SK-N-SH (cell line): ENCODE results near the gene ITGB8. TPM values are rescaled to one million over a fixed set of nuclear protein-coding genes. Genes with fewer than 3 reads are reported as not detected.

Experiments used
- CTCF ChIA-PET: fragments of 300-600, 350-600 bp; formaldehyde crosslinking; extraction: SDS; loops from one replicate; lab custom pipeline; 2021; lab: Yijun Ruan, JAX
- POLR2A ChIA-PET: fragments of 350-600 bp; sonication (Branson Sonifier 250); formaldehyde crosslinking; extraction: SDS; loops from one replicate; lab custom pipeline; 2020; ENCODE audit warnings: antibody characterized with exemption, inconsistent platforms; lab: Yijun Ruan, JAX
- DNase-seq: peaks from one replicate; pipeline ENCODE4 v3.0.0; 2012
- H2AFZ ChIP-seq: fragments of 200-600 bp; sonication (generic); 2 replicates; pipeline ENCODE4 v1.8.1; 2016; ENCODE audit warnings: antibody characterized with exemption, mild to moderate bottlenecking, low read depth
- H3F3A ChIP-seq: fragments of 200-600 bp; sonication (generic); replicated peaks from 2 replicates; pipeline ENCODE3; 2016; ENCODE audit warnings: antibody characterized with exemption, mild to moderate bottlenecking; ENCODE audit not compliant: insufficient read depth
- H3K27ac ChIP-seq, 2 experiments: fragments of 200-500 bp in 1 of 2; fragments of 200-600 bp in 1 of 2; sonication (Bioruptor generic) in 1 of 2; sonication (generic), shearing (Covaris generic) in 1 of 2; 2 replicates each; pipeline versions ENCODE4 v1.5.1 to v1.6.1; 2014 to 2016; ENCODE audit warnings: low read depth in 2 of 2, inconsistent platforms in 1 of 2, low read length in 1 of 2, mild to moderate bottlenecking in 1 of 2, mixed read lengths in 1 of 2
- H3K27me3 ChIP-seq: fragments of 200-600 bp; sonication (generic), shearing (Covaris generic); 2 replicates; pipeline ENCODE4 v1.6.1; 2016; ENCODE audit warnings: mixed run types; ENCODE audit not compliant: insufficient read depth
- H3K36me3 ChIP-seq, 2 experiments: fragments of 200-500 bp in 1 of 2; fragments of 200-600 bp in 1 of 2; sonication (Bioruptor generic) in 1 of 2; sonication (generic) in 1 of 2; replicated peaks in 1 of 2; 2 replicates each; pipeline versions ENCODE3 to v1.5.1; 2014 to 2016; ENCODE audit warnings: low read length in 1 of 2, mild to moderate bottlenecking in 1 of 2; ENCODE audit not compliant: insufficient read depth in 2 of 2, control insufficient read depth in 1 of 2
- H3K4me1 ChIP-seq, 2 experiments: fragments of 200-500 bp in 1 of 2; fragments of 200-600 bp in 1 of 2; sonication (Bioruptor generic) in 1 of 2; sonication (generic), shearing (Covaris generic) in 1 of 2; 2 replicates each; pipeline versions ENCODE4 v1.5.1 to v1.6.1; 2014 to 2016; ENCODE audit warnings: low read depth in 1 of 2, low read length in 1 of 2, mixed run types in 1 of 2; ENCODE audit not compliant: insufficient read depth in 2 of 2, control insufficient read depth in 1 of 2
- H3K4me2 ChIP-seq: fragments of 200-600 bp; sonication (generic), shearing (Covaris generic); 2 replicates; pipeline ENCODE4 v1.6.1; 2017; ENCODE audit warnings: mixed run types
- H3K4me3 ChIP-seq, 2 experiments: fragments of 200-500 bp in 1 of 2; fragments of 200-600 bp in 1 of 2; sonication (Bioruptor generic) in 1 of 2; sonication (generic), shearing (Covaris generic) in 1 of 2; 2 replicates each; pipeline versions ENCODE4 v1.5.1 to v1.8.1; 2014 to 2016; ENCODE audit warnings: low read depth in 2 of 2, inconsistent platforms in 1 of 2, low read length in 1 of 2, mild to moderate bottlenecking in 1 of 2, mixed read lengths in 1 of 2, moderate library complexity in 1 of 2
- H3K79me2 ChIP-seq: fragments of 200-600 bp; sonication (generic); 2 replicates; pipeline ENCODE4 v1.8.1; 2017; ENCODE audit warnings: mild to moderate bottlenecking; ENCODE audit not compliant: insufficient read depth
- H3K9ac ChIP-seq: fragments of 200-600 bp; sonication (generic); 2 replicates; pipeline ENCODE4 v1.6.1; 2017; ENCODE audit warnings: mixed run types
- H3K9me2 ChIP-seq: fragments of 200-600 bp; sonication (generic); 2 replicates; pipeline ENCODE4 v1.6.1; 2017; ENCODE audit warnings: mixed run types
- H3K9me3 ChIP-seq: fragments of 200-600 bp; sonication (generic); 2 replicates; pipeline ENCODE4 v1.6.1; 2017; ENCODE audit warnings: mixed run types, mild to moderate bottlenecking, moderate library complexity
- H4K20me1 ChIP-seq: fragments of 200-600 bp; sonication (generic); 2 replicates; pipeline ENCODE4 v1.6.1; 2017; ENCODE audit warnings: mild to moderate bottlenecking, mixed run types; ENCODE audit not compliant: insufficient read depth
- ELF1 ChIP-seq: IDR thresholded peaks from 2 replicates; pipeline ENCODE4 v1.4.0; 2012
- FOXJ3 ChIP-seq: sonication (generic); formaldehyde crosslinking; IDR thresholded peaks from 2 replicates; pipeline ENCODE4 v1.5.1; 2020; ENCODE audit warnings: mild to moderate bottlenecking, missing genetic modification reagents
- MXI1 ChIP-seq: IDR thresholded peaks from 2 replicates; pipeline ENCODE4 v1.6.1; 2012; ENCODE audit warnings: mild to moderate bottlenecking, low read depth, low read length, improper control_type of control experiment
- NFIC ChIP-seq: IDR thresholded peaks from 2 replicates; pipeline ENCODE4 v1.4.0; 2012; ENCODE audit warnings: borderline replicate concordance
- RAD21 ChIP-seq: IDR thresholded peaks from 2 replicates; pipeline ENCODE4 v1.6.1; 2012; ENCODE audit warnings: mild to moderate bottlenecking, low read length
- SMC3 ChIP-seq: IDR thresholded peaks from 2 replicates; pipeline ENCODE4 v1.6.1; 2012; ENCODE audit warnings: low read depth, low read length, improper control_type of control experiment
- TAF1 ChIP-seq: IDR thresholded peaks from 2 replicates; pipeline ENCODE4 v1.6.1; 2012; ENCODE audit warnings: low read depth, mild to moderate bottlenecking, low read length, moderate library complexity, borderline replicate concordance
- TCF12 ChIP-seq: IDR thresholded peaks from 2 replicates; pipeline ENCODE4 v1.4.0; 2012
- TEAD4 ChIP-seq: IDR thresholded peaks from 2 replicates; pipeline ENCODE4 v1.4.0; 2012; ENCODE audit warnings: mild to moderate bottlenecking, borderline replicate concordance; ENCODE audit not compliant: insufficient read depth
- WGBS: methylation state at CpG from one replicate; pipeline ENCODE4 v1.1.6; 2017; ENCODE audit warnings: low lambda C conversion rate; 5-methylcytosine and 5-hydroxymethylcytosine counted together
- polyA plus RNA-seq, 3 experiments: library from polyadenylated mRNA; depleted of rRNA; stranded (reverse); fragments of >200 nt; gene quantifications; 2 replicates each; pipeline ENCODE4 v1.2.3, GENCODE V29; 2012
- TF ChIP-seq, protein P1 (sequence below): IDR thresholded peaks from 2 replicates; pipeline ENCODE4; 2012
- TF ChIP-seq, protein P2 (sequence below): fragments of 150-350 bp; IDR thresholded peaks from 2 replicates; pipeline ENCODE4 v1.6.1; 2017; ENCODE audit warnings: antibody characterized with exemption, low read length, low read depth, borderline replicate concordance
- TF ChIP-seq, protein P3 (sequence below): IDR thresholded peaks from 2 replicates; pipeline ENCODE4 v1.4.0; 2012; ENCODE audit warnings: low read depth
- TF ChIP-seq, protein P4 (sequence below): fragments of 200-600 bp; sonication (generic); IDR thresholded peaks from 2 replicates; pipeline ENCODE4 v1.6.1; 2017; ENCODE audit warnings: antibody characterized with exemption, mild to moderate bottlenecking, moderate library complexity

Gene ITGB8
- polyA plus RNA-seq, 1 of the 3 experiments (the other 2 are of a cell fraction) = 0.62 TPM

DNA sequence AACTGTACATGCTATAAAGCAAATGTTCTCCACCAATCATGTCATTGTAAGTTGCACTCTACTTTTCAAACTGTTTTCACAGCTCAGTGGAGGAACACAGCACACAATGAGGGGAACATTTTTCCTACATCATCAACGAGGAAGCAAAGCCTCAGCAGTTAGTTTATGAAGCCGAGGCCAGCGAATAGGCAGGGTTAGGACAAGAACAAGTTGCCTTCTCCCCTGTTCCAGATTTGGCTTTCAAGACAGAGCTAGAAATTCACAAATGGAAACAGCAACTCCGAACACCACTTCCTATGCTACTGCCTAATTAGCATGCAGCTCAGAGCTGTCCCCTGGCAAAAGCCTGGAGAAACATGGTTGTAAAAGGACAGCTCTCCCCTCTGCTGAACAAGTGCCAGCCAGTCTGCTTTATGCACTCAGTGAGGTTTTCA is 19.8 kb downstream of the ITGB8 start:
- H3K9me2 ChIP-seq = no peaks in the 10 kb centered on the region
- no peaks in the 10 kb centered on the region for H3K9me3 ChIP-seq
- 85% methylated on average over 3 of the region's 4 CpGs for WGBS
- no peaks in the 10 kb centered on the region for H4K20me1 ChIP-seq
- H3K27ac ChIP-seq = peak overlapping the region in 1 of 2 experiments; percentile 23; a peak in 1 of 4 replicates
- TF ChIP-seq SMC3 (no peak), MXI1 (no peak), RAD21 (no peak)
- no peak overlapping the region for H2AFZ ChIP-seq
- CTCF ChIA-PET = interaction anchor here (0.9 kb wide), 1 partner anchor 17 kb away, joined by 4 read pairs; no protein-coding TSS in a partner anchor
- peak; percentile 19 for DNase-seq
- no peaks in the 10 kb centered on the region for H3K79me2 ChIP-seq
- peaks cover 7 to 22% of the 10 kb centered on the region in 2 experiments; a peak in 2 of 4 replicates for H3K4me1 ChIP-seq
- no peaks in the 10 kb centered on the region for H3K36me3 ChIP-seq
- no peaks in the 10 kb centered on the region for H3K27me3 ChIP-seq
- H3K4me2 ChIP-seq = no peak overlapping the region
- POLR2A ChIA-PET = no interaction called here
- peaks cover 4% of the 10 kb centered on the region for H3F3A ChIP-seq
- no peak overlapping the region for H3K9ac ChIP-seq
- H3K4me3 ChIP-seq = no peak overlapping the region

DNA sequence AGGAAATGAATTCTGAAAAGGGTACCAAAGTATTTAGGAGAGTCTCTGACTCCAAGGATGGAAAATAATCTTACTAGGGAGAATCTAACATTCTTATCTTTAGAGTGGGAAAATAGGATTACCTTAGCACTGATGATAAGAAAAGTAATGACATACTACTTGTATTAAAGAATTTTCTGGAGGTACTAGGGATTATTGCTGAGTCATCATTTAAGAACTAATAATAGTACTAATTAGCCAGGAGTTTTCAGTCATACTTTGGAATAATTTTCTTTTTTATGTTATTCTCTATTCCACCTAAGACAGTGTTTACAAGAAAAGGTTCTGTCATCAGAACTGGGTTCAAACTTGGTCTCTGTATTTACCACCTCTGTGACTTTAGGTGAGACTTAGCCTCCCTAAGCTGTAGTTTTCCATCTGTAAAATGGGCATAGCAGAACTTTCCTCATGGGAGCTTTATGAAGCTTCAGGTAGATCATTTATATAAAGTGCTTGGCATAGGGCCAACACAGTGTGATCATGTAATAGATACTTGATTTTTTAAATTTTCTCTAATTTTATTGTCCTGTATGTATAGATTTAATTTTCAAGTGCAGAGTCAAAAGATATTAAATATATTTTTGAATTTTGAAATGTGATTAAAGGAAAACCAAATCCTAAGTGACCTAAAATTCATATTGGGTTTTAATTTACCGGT is 20.4 kb downstream of the ITGB8 start:
- no peaks in the 10 kb centered on the region for H3K9me2 ChIP-seq
- no peak overlapping the region for H3K9ac ChIP-seq
- H3K4me2 ChIP-seq = peak overlapping the region; percentile 48
- no peaks in the 10 kb centered on the region for H3K9me3 ChIP-seq
- TF ChIP-seq, protein P1, sequence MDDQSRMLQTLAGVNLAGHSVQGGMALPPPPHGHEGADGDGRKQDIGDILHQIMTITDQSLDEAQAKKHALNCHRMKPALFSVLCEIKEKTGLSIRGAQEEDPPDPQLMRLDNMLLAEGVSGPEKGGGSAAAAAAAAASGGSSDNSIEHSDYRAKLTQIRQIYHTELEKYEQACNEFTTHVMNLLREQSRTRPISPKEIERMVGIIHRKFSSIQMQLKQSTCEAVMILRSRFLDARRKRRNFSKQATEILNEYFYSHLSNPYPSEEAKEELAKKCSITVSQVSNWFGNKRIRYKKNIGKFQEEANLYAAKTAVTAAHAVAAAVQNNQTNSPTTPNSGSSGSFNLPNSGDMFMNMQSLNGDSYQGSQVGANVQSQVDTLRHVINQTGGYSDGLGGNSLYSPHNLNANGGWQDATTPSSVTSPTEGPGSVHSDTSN = no peak
- TF ChIP-seq, protein P2, sequence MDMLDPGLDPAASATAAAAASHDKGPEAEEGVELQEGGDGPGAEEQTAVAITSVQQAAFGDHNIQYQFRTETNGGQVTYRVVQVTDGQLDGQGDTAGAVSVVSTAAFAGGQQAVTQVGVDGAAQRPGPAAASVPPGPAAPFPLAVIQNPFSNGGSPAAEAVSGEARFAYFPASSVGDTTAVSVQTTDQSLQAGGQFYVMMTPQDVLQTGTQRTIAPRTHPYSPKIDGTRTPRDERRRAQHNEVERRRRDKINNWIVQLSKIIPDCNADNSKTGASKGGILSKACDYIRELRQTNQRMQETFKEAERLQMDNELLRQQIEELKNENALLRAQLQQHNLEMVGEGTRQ = no peak
- peak; percentile 29; the same call in 1 of the 2 replicates for TF ChIP-seq NFIC
- H3K27me3 ChIP-seq = no peaks in the 10 kb centered on the region
- ChIA-PET POLR2A (no interaction called here), CTCF (interaction anchor here (0.9 kb wide), 1 partner anchor 17 kb away, joined by 4 read pairs; no protein-coding TSS in a partner anchor)
- H3K36me3 ChIP-seq = no peaks in the 10 kb centered on the region
- H3K4me1 ChIP-seq = peaks cover 7 to 22% of the 10 kb centered on the region in 2 experiments; a peak in 2 of 4 replicates
- H2AFZ ChIP-seq = no peak overlapping the region
- peak overlapping the region; percentile 23 to 40; a peak in 2 of 4 replicates for H3K27ac ChIP-seq
- no peaks in the 10 kb centered on the region for H4K20me1 ChIP-seq
- H3K79me2 ChIP-seq = no peaks in the 10 kb centered on the region
- no peak for DNase-seq
- WGBS = 89% methylated on average over 1 of the region's 1 CpG
- H3K4me3 ChIP-seq = no peak overlapping the region
- peaks cover 4% of the 10 kb centered on the region for H3F3A ChIP-seq

DNA sequence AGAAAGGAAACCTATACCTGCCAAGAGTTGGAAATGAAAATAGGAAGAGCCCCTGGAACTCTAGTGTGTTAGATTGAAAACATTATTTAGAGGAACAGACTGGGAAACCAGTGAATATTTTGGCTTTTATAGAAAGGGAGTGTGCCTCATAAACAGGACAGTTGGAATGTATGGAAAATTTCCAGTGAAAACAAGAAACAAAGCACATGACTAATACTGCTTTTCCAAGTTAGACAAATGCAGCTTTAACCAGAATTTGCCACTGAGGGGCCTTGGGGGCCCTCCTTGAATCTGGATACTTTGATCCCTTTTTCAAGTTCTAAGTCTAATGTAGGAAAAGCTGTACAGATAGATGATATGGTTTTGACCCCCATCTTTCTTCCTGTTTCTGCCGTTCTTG is 21.2 kb downstream of the ITGB8 start:
- Histone ChIP-seq H3K9me3 (no peaks in the 10 kb centered on the region), H3K27me3 (no peaks in the 10 kb centered on the region), H3K27ac (peak overlapping the region in 1 of 2 experiments; percentile 40; a peak in 2 of 4 replicates), H3K4me1 (peaks cover 7 to 22% of the 10 kb centered on the region in 2 experiments; a peak in 2 of 4 replicates), H3K9me2 (no peaks in the 10 kb centered on the region; the same call in 1 of the 2 replicates), H2AFZ (no peak overlapping the region; the same call in 1 of the 2 replicates), H3K9ac (no peak overlapping the region; the same call in 1 of the 2 replicates), H3K36me3 (no peaks in the 10 kb centered on the region), H4K20me1 (no peaks in the 10 kb centered on the region), H3F3A (peaks cover 4% of the 10 kb centered on the region), H3K4me2 (peak overlapping the region; percentile 48), H3K79me2 (no peaks in the 10 kb centered on the region), H3K4me3 (no peak overlapping the region)
- POLR2A ChIA-PET = no interaction called here
- no peak for DNase-seq
- 54% methylated on average over 1 of the region's 1 CpG for WGBS
- CTCF ChIA-PET = interaction anchor here (2.0 kb wide), 1 partner anchor 247 kb away, joined by 5 read pairs; no protein-coding TSS in a partner anchor
- peak; percentile 33; the same call in 1 of the 2 replicates for TF ChIP-seq TCF12
- no peak for TF ChIP-seq TAF1
- TF ChIP-seq, protein P3, sequence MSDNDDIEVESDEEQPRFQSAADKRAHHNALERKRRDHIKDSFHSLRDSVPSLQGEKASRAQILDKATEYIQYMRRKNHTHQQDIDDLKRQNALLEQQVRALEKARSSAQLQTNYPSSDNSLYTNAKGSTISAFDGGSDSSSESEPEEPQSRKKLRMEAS = no peak
- TF ChIP-seq ELF1 = no peak
- TF ChIP-seq FOXJ3 (CRISPR knock-in tag) = no peak
- no peak for TF ChIP-seq TEAD4
- TF ChIP-seq, protein P4, sequence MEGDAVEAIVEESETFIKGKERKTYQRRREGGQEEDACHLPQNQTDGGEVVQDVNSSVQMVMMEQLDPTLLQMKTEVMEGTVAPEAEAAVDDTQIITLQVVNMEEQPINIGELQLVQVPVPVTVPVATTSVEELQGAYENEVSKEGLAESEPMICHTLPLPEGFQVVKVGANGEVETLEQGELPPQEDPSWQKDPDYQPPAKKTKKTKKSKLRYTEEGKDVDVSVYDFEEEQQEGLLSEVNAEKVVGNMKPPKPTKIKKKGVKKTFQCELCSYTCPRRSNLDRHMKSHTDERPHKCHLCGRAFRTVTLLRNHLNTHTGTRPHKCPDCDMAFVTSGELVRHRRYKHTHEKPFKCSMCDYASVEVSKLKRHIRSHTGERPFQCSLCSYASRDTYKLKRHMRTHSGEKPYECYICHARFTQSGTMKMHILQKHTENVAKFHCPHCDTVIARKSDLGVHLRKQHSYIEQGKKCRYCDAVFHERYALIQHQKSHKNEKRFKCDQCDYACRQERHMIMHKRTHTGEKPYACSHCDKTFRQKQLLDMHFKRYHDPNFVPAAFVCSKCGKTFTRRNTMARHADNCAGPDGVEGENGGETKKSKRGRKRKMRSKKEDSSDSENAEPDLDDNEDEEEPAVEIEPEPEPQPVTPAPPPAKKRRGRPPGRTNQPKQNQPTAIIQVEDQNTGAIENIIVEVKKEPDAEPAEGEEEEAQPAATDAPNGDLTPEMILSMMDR = no peak
